ENCODE measurements around the gene SLC44A1. TPM values are rescaled to one million over a fixed set of nuclear protein-coding genes. Genes with fewer than 3 reads are reported as not detected.

Gene SLC44A1
- total RNA-seq, 2 donors from 2014 or later = 22.2 to 27.1 TPM

GRCh38 chr9:105393576-105394344, 149.3 kb downstream of the SLC44A1 start:
- no peak for DNase-seq (ENCODE audit: low spot score)
- TF ChIP-seq CTCF (IDR thresholded peaks at IDR 0.05) (no peak), POLR2A (IDR thresholded peaks at IDR 0.05) (no peak), POLR2AphosphoS5 (IDR thresholded peaks at IDR 0.05) (no peak)
- Histone ChIP-seq H3K4me1 (replicated peaks) (no peaks in the 10 kb centered on the region), H3K9me3 (no peaks in the 10 kb centered on the region), H3K27ac (no peak overlapping the region), H3K27me3 (replicated peaks; ENCODE audit: insufficient read depth) (no peaks in the 10 kb centered on the region), H3K4me3 (no peak overlapping the region), H3K36me3 (no peaks in the 10 kb centered on the region)
- intact Hi-C loops (cut with DNase I) = loop anchor here (10.0 kb wide), 1 partner anchor 149 kb away; the partner anchor contains the start of gene SLC44A1
- WGBS = 86% methylated on average over 4 of the region's 4 CpGs

GRCh38 chr9:105396441-105396840, 152.0 kb downstream of the SLC44A1 start:
- TF ChIP-seq POLR2A (IDR thresholded peaks at IDR 0.05) = no peak
- TF ChIP-seq CTCF (IDR thresholded peaks at IDR 0.05) = no peak
- no peak for TF ChIP-seq POLR2AphosphoS5 (IDR thresholded peaks at IDR 0.05)
- WGBS = 67% methylated on average over 3 of the region's 3 CpGs
- H3K36me3 ChIP-seq = no peaks in the 10 kb centered on the region
- DNase-seq (ENCODE audit: low spot score) = no peak
- H3K9me3 ChIP-seq = no peaks in the 10 kb centered on the region
- no peak overlapping the region for H3K4me3 ChIP-seq
- no peak overlapping the region for H3K27ac ChIP-seq
- intact Hi-C loops (cut with DNase I) = loop anchor here (10.0 kb wide), 1 partner anchor 152 kb away; the partner anchor contains the start of gene SLC44A1
- H3K27me3 ChIP-seq (replicated peaks; ENCODE audit: insufficient read depth) = no peaks in the 10 kb centered on the region
- H3K4me1 ChIP-seq (replicated peaks) = no peaks in the 10 kb centered on the region

GRCh38 chr9:105396901-105397300, 152.4 kb downstream of the SLC44A1 start:
- 48% methylated on average over 3 of the region's 3 CpGs for WGBS

GRCh38 chr9:105399117-105399516, 154.7 kb downstream of the SLC44A1 start:
- Histone ChIP-seq H3K27ac (no peak overlapping the region), H3K27me3 (replicated peaks; ENCODE audit: insufficient read depth) (no peaks in the 10 kb centered on the region), H3K4me3 (no peak overlapping the region), H3K36me3 (no peaks in the 10 kb centered on the region), H3K9me3 (no peaks in the 10 kb centered on the region), H3K4me1 (replicated peaks) (no peaks in the 10 kb centered on the region)
- TF ChIP-seq POLR2A (IDR thresholded peaks at IDR 0.05) (no peak), CTCF (IDR thresholded peaks at IDR 0.05) (no peak), POLR2AphosphoS5 (IDR thresholded peaks at IDR 0.05) (no peak)
- intact Hi-C loops (cut with DNase I) = loop anchor here (10.0 kb wide), 1 partner anchor 154 kb away; the partner anchor contains the start of gene SLC44A1
- DNase-seq (ENCODE audit: low spot score) = no peak
- 75% methylated on average over 2 of the region's 2 CpGs for WGBS

More at GRCh38 chr9:105396901-105397300, 152.4 kb downstream of the SLC44A1 start:
- TF ChIP-seq CTCF (IDR thresholded peaks at IDR 0.05) = no peak
- no peak for TF ChIP-seq POLR2A (IDR thresholded peaks at IDR 0.05)
- no peak for TF ChIP-seq POLR2AphosphoS5 (IDR thresholded peaks at IDR 0.05)
- Histone ChIP-seq H3K9me3 (no peaks in the 10 kb centered on the region), H3K36me3 (no peaks in the 10 kb centered on the region), H3K27me3 (replicated peaks; ENCODE audit: insufficient read depth) (no peaks in the 10 kb centered on the region), H3K27ac (no peak overlapping the region), H3K4me3 (no peak overlapping the region), H3K4me1 (replicated peaks) (no peaks in the 10 kb centered on the region)
- no peak for DNase-seq (ENCODE audit: low spot score)
- intact Hi-C loops (cut with DNase I) = loop anchor here (10.0 kb wide), 1 partner anchor 152 kb away; the partner anchor contains the start of gene SLC44A1

GRCh38 chr9:105401651-105402050, 157.2 kb downstream of the SLC44A1 start:
- no peaks in the 10 kb centered on the region for H3K36me3 ChIP-seq
- DNase-seq (ENCODE audit: low spot score) = no peak
- H3K4me1 ChIP-seq (replicated peaks) = no peaks in the 10 kb centered on the region
- no peaks in the 10 kb centered on the region for H3K9me3 ChIP-seq
- no peak overlapping the region for H3K4me3 ChIP-seq
- WGBS = 62% methylated on average over 3 of the region's 3 CpGs
- intact Hi-C loops (cut with DNase I) = no loop called here
- H3K27ac ChIP-seq = no peak overlapping the region
- no peaks in the 10 kb centered on the region for H3K27me3 ChIP-seq (replicated peaks; ENCODE audit: insufficient read depth)
- TF ChIP-seq POLR2AphosphoS5 (IDR thresholded peaks at IDR 0.05) = no peak
- no peak for TF ChIP-seq POLR2A (IDR thresholded peaks at IDR 0.05)
- no peak for TF ChIP-seq CTCF (IDR thresholded peaks at IDR 0.05)
